Endometrial microvascular endothelial cells (primary cell): ENCODE data around the gene FKBP2. TPM values are rescaled to one million over a fixed set of nuclear protein-coding genes. Genes with fewer than 3 reads are reported as not detected.

Experiments
- in situ Hi-C: cut with HindIII; loops from 2 replicates; pipeline ENCODE4 v1.10.0; 2017; ENCODE audit warnings: low sequenced_read_pairs, low pct_unique_long_range_greater_than_20kb; ENCODE audit errors: inconsistent ontology term
- total RNA-seq: library from RNA; depleted of rRNA; stranded (reverse); fragments of >200 nt; gene quantifications from one replicate; pipeline ENCODE4 v1.2.3, GENCODE V29; 2015; ENCODE audit errors: inconsistent ontology term

FKBP2 gene
- total RNA-seq, 1 donor from 2014 or later = 49.9 TPM

- in situ Hi-C loops = no loop called here
Measured at GRCh38 chr11:64256300-64256699, 15.4 kb downstream of the FKBP2 start.

- in situ Hi-C loops = no loop called here
Measured at GRCh38 chr11:64258356-64258755, 17.5 kb downstream of the FKBP2 start.

- in situ Hi-C loops = no loop called here
Measured at GRCh38 chr11:64258946-64259532, 18.1 kb downstream of the FKBP2 start.

- in situ Hi-C loops = no loop called here
Measured at GRCh38 chr11:64259533-64260067, 18.7 kb downstream of the FKBP2 start.

GRCh38 chr11:64260147-64260708, 19.3 kb downstream of the FKBP2 start:
- in situ Hi-C loops = no loop called here

- in situ Hi-C loops = no loop called here
Measured at GRCh38 chr11:64261556-64262080, 20.7 kb downstream of the FKBP2 start.

GRCh38 chr11:64262271-64263002, 21.5 kb downstream of the FKBP2 start:
- in situ Hi-C loops = no loop called here

- in situ Hi-C loops = no loop called here
Measured at GRCh38 chr11:64263021-64263946, 22.4 kb downstream of the FKBP2 start.

GRCh38 chr11:64263947-64264317, 23.0 kb downstream of the FKBP2 start:
- in situ Hi-C loops = no loop called here

- in situ Hi-C loops = no loop called here
Measured at GRCh38 chr11:64264371-64264852, 23.5 kb downstream of the FKBP2 start.

GRCh38 chr11:64265176-64266160, 24.6 kb downstream of the FKBP2 start:
- in situ Hi-C loops = no loop called here

- in situ Hi-C loops = no loop called here
Measured at GRCh38 chr11:64266339-64266738, 25.4 kb downstream of the FKBP2 start.

- in situ Hi-C loops = no loop called here
Measured at GRCh38 chr11:64267207-64267945, 26.5 kb downstream of the FKBP2 start.

- in situ Hi-C loops = no loop called here
Measured at GRCh38 chr11:64268025-64268892, 27.4 kb downstream of the FKBP2 start.

- in situ Hi-C loops = no loop called here
Measured at GRCh38 chr11:64268893-64269539, 28.1 kb downstream of the FKBP2 start.
